Activated CD8-positive, alpha-beta memory T cell treated with anti-CD3 and anti-CD28 coated beads, Interleukin-2, amount 10 ng/mL, durations not matched to agents 7 days and 5 days (primary cell): ENCODE results near the gene C1RL. TPM values are rescaled to one million over a fixed set of nuclear protein-coding genes. Genes with fewer than 3 reads are reported as not detected.

Experiments used
- ATAC-seq: fragments of 150-1000 bp; cut with Tn5 transposase; one replicate; pipeline ENCODE4 v1.10.0; 2021; ENCODE audit warnings: moderate library complexity
- CTCF ChIA-PET: fragments of 350-600 bp; sonication (Branson Sonifier 250); formaldehyde crosslinking; loops from one replicate; lab custom pipeline; 2021; ENCODE audit warnings: antibody characterized with exemption; lab: Charles Lee
- DNase-seq: peaks from one replicate; pipeline ENCODE4 v3.0.0-alpha.2; 2020
- H3K27ac Mint-ChIP-seq: one replicate; pipeline ENCODE4 v1.8.0; 2021; ENCODE audit warnings: mild to moderate bottlenecking, mixed read lengths
- H3K27me3 Mint-ChIP-seq: one replicate; pipeline ENCODE4 v1.8.0; 2021; ENCODE audit warnings: mixed read lengths
- H3K36me3 Mint-ChIP-seq: one replicate; pipeline ENCODE4 v1.8.0; 2021; ENCODE audit warnings: mild to moderate bottlenecking, mixed read lengths
- H3K4me1 Mint-ChIP-seq: one replicate; pipeline ENCODE4 v1.8.0; 2021; ENCODE audit warnings: mixed read lengths
- H3K4me3 Mint-ChIP-seq: one replicate; pipeline ENCODE4 v1.8.0; 2021; ENCODE audit warnings: mild to moderate bottlenecking, moderate library complexity, mixed read lengths
- H3K9me3 Mint-ChIP-seq: one replicate; pipeline ENCODE4 v1.8.0; 2022; ENCODE audit warnings: low read depth, mixed read lengths
- total RNA-seq, 2 experiments: library from RNA; stranded (reverse); gene quantifications; one replicate each; pipeline ENCODE4 v1.2.3, GENCODE V29; 2021

Gene C1RL
- total RNA-seq, 2 experiments from 2014 or later = 21.8 to 27.4 TPM

DNA sequence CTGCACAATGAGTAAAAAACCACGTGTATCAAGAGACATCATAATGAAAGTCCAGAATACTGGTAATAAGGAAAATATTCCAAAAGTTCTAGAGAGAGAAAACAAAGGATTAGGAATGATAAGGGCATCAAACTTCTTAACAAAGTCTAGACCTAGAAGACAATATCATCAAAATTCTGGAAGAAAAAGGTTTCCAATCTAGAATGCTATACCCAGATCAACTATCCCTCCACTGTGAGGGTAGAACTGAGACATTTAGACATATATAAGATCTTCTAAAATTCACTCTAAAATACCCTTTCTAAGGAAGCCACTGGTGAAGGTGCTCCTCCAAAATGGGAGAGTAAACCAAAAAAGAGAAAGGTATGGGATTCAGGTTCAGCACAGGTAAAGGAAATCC, 2.9 kb downstream of the C1RL start:
- Mint-ChIP-seq H3K27ac (no peak overlapping the region), H3K4me1 (peaks cover 57% of the 10 kb centered on the region), H3K4me3 (no peak overlapping the region), H3K9me3 (peaks cover 14% of the 10 kb centered on the region), H3K27me3 (no peaks in the 10 kb centered on the region), H3K36me3 (peaks cover 34% of the 10 kb centered on the region)
- CTCF ChIA-PET = interaction anchor here (2.3 to 3.7 kb wide), 3 partner anchors 25 to 181 kb away, joined by 10 to 31 read pairs (median 28); partner anchors contain the start of gene LPCAT3
- no peak for DNase-seq
- ATAC-seq = no peak

DNA sequence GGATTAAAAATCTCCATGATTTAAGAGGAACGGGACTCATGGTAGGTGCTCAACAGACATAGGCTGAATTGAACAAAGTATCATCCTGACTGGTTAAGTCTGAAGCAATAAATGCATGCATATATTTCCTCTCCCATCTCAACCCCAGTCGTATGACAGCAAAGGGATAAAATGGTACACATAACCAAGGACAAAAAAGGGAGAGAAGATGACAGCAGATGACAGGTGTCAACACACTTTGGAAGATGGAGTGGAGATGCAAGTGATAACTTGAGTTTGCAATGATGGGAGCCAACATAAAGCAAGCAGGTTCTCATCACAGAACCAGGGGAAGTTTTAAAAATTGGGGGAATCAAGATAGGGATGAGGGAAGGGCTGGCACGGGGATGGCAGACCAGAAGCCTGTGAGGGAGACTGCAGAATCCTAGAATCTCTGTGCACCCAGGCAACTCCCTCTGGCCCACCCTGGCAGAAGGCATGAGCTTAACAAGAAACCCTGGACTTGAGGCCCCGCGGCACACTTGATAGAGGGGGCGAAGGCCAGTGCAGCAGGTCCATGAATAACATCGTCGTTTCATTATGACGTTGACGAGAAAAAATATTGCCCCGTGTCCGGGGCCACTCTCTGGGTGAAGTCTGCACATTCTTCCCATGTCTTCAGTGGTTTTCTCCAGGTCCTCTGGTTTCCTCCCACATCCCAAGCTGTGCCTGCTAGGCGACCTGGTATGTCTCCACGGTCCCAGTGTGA, 5.0 kb downstream of the C1RL start:
- CTCF ChIA-PET = interaction anchor here (0.8 to 1.9 kb wide), 4 partner anchors 9 to 166 kb away, joined by 3 to 8 read pairs (median 4); no protein-coding TSS in a partner anchor
- DNase-seq = no peak
- Mint-ChIP-seq H3K36me3 (peaks cover 40% of the 10 kb centered on the region), H3K4me3 (no peak overlapping the region), H3K4me1 (peaks cover 38% of the 10 kb centered on the region), H3K27ac (no peak overlapping the region), H3K27me3 (no peaks in the 10 kb centered on the region), H3K9me3 (peaks cover 14% of the 10 kb centered on the region)
- ATAC-seq = no peak

GRCh38 chr12:7102582-7102981, 6.4 kb downstream of the C1RL start:
- CTCF ChIA-PET = interaction anchor here (0.7 to 1.8 kb wide), 2 partner anchors 9 to 10 kb away, joined by 3 to 4 read pairs; no protein-coding TSS in a partner anchor
- DNase-seq = no peak
- H3K9me3 Mint-ChIP-seq = peaks cover 14% of the 10 kb centered on the region
- H3K36me3 Mint-ChIP-seq = peaks cover 45% of the 10 kb centered on the region
- no peaks in the 10 kb centered on the region for H3K27me3 Mint-ChIP-seq
- peaks cover 33% of the 10 kb centered on the region for H3K4me1 Mint-ChIP-seq
- no peak for ATAC-seq
- no peak overlapping the region for H3K4me3 Mint-ChIP-seq
- no peak overlapping the region for H3K27ac Mint-ChIP-seq

- no peak overlapping the region for H3K4me3 Mint-ChIP-seq
- H3K4me1 Mint-ChIP-seq = peaks cover 30% of the 10 kb centered on the region
- no peak for DNase-seq
- CTCF ChIA-PET = no interaction called here
- H3K27ac Mint-ChIP-seq = no peak overlapping the region
- no peak for ATAC-seq
- H3K27me3 Mint-ChIP-seq = no peaks in the 10 kb centered on the region
- H3K9me3 Mint-ChIP-seq = peaks cover 13% of the 10 kb centered on the region
- H3K36me3 Mint-ChIP-seq = peaks cover 42% of the 10 kb centered on the region
Measured at GRCh38 chr12:7101694-7102131, 7.3 kb downstream of the C1RL start.

- peaks cover 7% of the 10 kb centered on the region for H3K9me3 Mint-ChIP-seq
Measured at GRCh38 chr12:7101047-7101693, 7.8 kb downstream of the C1RL start.

DNA sequence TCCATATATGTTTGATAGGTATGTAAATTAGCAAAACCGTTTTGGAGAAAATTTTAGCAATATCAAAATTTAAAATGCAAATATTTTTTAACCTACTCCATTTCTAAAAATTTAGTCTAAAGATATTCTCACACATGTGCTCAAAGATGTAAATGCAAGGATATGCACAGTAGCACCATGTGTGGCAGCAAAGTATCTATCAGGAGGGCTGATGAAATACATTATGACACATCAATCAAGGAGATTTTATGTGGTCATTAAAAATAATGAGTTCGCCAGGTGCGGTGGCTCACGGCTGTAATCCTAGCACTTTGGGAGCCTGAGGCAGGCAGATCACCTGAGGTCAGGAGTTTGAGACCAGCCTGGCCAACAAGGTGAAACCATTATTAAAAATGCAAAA, 8.8 kb downstream of the C1RL start:
- Mint-ChIP-seq H3K27ac (no peak overlapping the region), H3K4me1 (peaks cover 18% of the 10 kb centered on the region), H3K36me3 (peaks cover 28% of the 10 kb centered on the region), H3K9me3 (no peaks in the 10 kb centered on the region), H3K27me3 (no peaks in the 10 kb centered on the region), H3K4me3 (no peak overlapping the region)
- no peak for ATAC-seq
- no peak for DNase-seq
- CTCF ChIA-PET = interaction anchor here (1.4 kb wide), 1 partner anchor 8 kb away, joined by 7 read pairs; no protein-coding TSS in a partner anchor

More at GRCh38 chr12:7101047-7101693, 7.8 kb downstream of the C1RL start:
- peaks cover 26% of the 10 kb centered on the region for H3K4me1 Mint-ChIP-seq
- CTCF ChIA-PET = no interaction called here
- ATAC-seq (no peak), DNase-seq (no peak)
- no peak overlapping the region for H3K4me3 Mint-ChIP-seq
- H3K27ac Mint-ChIP-seq = no peak overlapping the region
- H3K27me3 Mint-ChIP-seq = no peaks in the 10 kb centered on the region
- peaks cover 37% of the 10 kb centered on the region for H3K36me3 Mint-ChIP-seq

DNA sequence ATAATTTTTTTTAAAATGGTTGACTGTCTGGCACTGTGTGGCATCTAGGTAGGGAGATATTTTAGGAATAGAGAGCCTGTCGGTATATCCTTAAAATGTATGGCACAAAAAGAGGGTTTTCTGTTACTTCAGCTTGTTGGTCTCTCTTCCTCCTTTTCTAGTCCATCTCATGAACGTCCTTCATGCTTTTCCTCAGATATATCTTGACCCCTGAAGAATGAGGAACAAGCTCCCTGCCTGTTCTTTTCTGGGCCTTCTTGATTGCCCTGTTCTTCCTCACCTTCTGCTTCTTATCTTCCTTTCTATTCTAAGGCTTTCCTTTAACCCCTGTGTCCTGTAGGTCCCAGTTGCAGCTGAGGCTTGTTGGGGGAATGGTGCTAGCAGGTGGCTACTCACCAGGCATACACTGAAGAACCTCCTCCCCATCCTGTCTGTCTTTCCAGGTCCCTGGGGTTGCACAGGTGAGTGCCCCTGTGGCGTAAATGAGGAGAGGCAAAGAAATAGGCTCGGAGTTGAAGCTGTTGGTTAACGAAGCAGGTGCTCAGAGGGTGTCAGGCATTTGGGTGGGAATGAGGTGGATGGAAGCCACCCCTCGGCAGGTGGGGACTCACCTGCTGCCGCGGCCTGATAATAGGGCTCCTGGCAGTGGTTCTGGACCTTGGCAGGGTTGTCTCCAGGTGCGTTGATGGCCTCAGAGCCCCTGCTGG, 9.6 kb downstream of the C1RL start:
- Mint-ChIP-seq H3K4me1 (peaks cover 18% of the 10 kb centered on the region), H3K36me3 (peaks cover 23% of the 10 kb centered on the region), H3K9me3 (no peaks in the 10 kb centered on the region), H3K27me3 (no peaks in the 10 kb centered on the region), H3K4me3 (no peak overlapping the region), H3K27ac (no peak overlapping the region)
- CTCF ChIA-PET = interaction anchor here (0.8 to 1.4 kb wide), 3 partner anchors 8 to 174 kb away, joined by 3 to 7 read pairs (median 4); partner anchors contain the start of gene C1RL
- DNase-seq (no peak), ATAC-seq (no peak)

DNA sequence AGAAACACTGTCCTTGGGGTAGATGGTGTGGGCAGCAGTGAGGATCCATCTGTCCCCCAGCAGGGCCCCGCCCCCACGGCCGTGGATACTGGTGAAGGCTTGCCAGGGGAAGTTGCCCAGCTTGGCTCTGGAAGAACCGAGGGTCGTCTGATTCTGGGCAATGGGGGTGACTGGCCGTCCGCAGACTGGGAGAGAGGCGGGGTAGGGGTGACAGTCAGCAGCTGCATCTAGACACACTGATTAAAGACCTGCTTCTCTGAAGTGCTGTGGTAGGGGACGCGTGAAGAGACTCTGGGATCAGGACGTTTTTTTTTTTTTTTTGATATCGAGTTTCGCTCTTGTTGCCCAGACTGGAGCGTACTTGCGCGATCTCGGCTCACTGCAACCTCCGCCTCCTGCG, 12.0 kb downstream of the C1RL start:
- Mint-ChIP-seq H3K27ac (no peak overlapping the region), H3K27me3 (no peaks in the 10 kb centered on the region), H3K4me1 (peaks cover 7% of the 10 kb centered on the region), H3K9me3 (no peaks in the 10 kb centered on the region), H3K36me3 (peaks cover 16% of the 10 kb centered on the region), H3K4me3 (no peak overlapping the region)
- ATAC-seq (no peak), DNase-seq (no peak)
- CTCF ChIA-PET = interaction anchor here (1.7 kb wide), 1 partner anchor 151 kb away, joined by 5 read pairs; no protein-coding TSS in a partner anchor

DNA sequence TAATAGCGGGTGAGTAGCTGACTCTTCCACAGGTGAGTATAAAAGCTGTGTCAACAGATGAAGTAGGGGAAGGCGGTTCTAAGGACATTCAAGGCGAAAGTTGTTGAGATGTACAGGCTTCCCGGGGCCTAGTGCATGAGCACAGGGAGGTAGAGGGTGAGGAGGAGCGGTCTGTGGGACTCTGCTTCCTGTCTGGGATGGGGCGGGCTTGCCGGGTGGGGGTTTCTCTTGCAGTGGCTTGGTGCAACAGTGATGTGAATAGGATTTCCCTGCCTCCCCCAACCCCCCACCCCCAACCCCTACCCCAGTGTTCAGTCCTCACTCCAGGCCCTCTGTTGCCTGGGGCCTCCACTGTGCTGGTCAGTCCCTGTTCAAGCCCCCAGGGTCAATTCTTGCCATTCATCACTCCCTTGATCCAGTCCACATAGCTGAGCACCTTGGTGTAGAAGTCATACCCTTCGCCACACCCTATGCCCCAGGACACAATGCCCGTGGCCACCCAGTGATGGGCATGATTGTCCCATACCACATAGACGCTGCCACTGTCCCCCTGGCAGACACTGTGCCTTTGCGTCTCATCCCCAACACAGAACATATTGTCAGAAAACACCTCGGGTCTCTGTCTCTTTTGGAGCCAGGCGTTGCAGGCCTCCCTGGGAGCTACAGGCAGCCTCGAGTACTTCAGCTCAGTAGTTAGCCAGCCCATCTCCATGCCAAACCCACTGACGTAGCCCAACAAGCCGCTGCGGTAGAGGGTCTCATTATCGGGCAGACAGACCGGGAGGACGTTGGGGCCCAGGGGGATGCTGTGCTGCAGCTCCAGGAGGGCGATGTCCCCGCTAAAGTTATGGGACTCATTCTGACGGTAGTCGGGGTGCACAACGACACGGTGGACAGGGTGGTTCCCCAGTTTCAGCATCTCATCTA, 12.7 kb downstream of the C1RL start:
- no peak overlapping the region for H3K27ac Mint-ChIP-seq
- H3K4me3 Mint-ChIP-seq = no peak overlapping the region
- DNase-seq (no peak), ATAC-seq (no peak)
- peaks cover 13% of the 10 kb centered on the region for H3K36me3 Mint-ChIP-seq
- no peaks in the 10 kb centered on the region for H3K9me3 Mint-ChIP-seq
- no peaks in the 10 kb centered on the region for H3K27me3 Mint-ChIP-seq
- CTCF ChIA-PET = interaction anchor here (1.5 to 1.7 kb wide), 3 partner anchors 12 to 152 kb away, joined by 5 to 7 read pairs (median 7); partner anchors contain the start of gene C12orf57
- peaks cover 6% of the 10 kb centered on the region for H3K4me1 Mint-ChIP-seq

DNA sequence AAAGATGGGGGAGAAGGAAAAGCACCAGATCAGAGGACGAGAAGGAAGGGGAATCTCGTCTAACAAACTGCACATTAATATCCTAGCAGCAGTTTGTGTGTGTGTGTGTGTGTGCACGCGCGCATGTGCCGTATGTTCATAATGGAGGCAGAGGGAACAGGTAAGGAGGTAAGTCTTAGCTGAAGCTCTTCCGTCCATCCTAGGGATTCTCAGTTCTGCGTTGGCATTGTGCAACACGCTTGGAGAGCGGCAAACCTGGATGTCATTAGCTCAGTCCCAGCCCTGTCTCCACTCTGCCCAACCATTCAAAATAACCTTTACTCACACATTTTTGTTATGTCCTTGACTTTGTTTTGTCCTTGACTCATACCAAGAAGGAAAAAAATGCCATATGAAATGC, 15.1 kb downstream of the C1RL start:
- peaks cover 8% of the 10 kb centered on the region for H3K36me3 Mint-ChIP-seq
- H3K27me3 Mint-ChIP-seq = no peaks in the 10 kb centered on the region
- no peak overlapping the region for H3K27ac Mint-ChIP-seq
- DNase-seq (no peak), ATAC-seq (no peak)
- H3K4me1 Mint-ChIP-seq = peaks cover 6% of the 10 kb centered on the region
- no peaks in the 10 kb centered on the region for H3K9me3 Mint-ChIP-seq
- CTCF ChIA-PET = interaction anchor here (0.9 to 1.6 kb wide), 9 partner anchors 9 to 149 kb away, joined by 3 to 5 read pairs (median 4); partner anchors contain the start of genes C12orf57, C1RL, LPCAT3 and RNU7-1
- no peak overlapping the region for H3K4me3 Mint-ChIP-seq

- CTCF ChIA-PET = interaction anchor here (0.9 to 1.6 kb wide), 10 partner anchors 9 to 149 kb away, joined by 3 to 5 read pairs (median 4); partner anchors contain the start of genes C12orf57, C1RL, LPCAT3 and RNU7-1
- DNase-seq = no peak
- no peak for ATAC-seq
- no peaks in the 10 kb centered on the region for H3K27me3 Mint-ChIP-seq
- H3K9me3 Mint-ChIP-seq = no peaks in the 10 kb centered on the region
- no peak overlapping the region for H3K27ac Mint-ChIP-seq
- H3K36me3 Mint-ChIP-seq = peaks cover 6% of the 10 kb centered on the region
- no peak overlapping the region for H3K4me3 Mint-ChIP-seq
- H3K4me1 Mint-ChIP-seq = peaks cover 6% of the 10 kb centered on the region
Measured at GRCh38 chr12:7093486-7093885, 15.5 kb downstream of the C1RL start.

- peaks cover 6% of the 10 kb centered on the region for H3K4me1 Mint-ChIP-seq
- DNase-seq (no peak), ATAC-seq (no peak)
- CTCF ChIA-PET = interaction anchor here (0.7 to 1.6 kb wide), 10 partner anchors 10 to 124 kb away, joined by 3 to 6 read pairs (median 4); partner anchors contain the start of gene C1RL
- peaks cover 1% of the 10 kb centered on the region for H3K36me3 Mint-ChIP-seq
- no peaks in the 10 kb centered on the region for H3K27me3 Mint-ChIP-seq
- no peak overlapping the region for H3K4me3 Mint-ChIP-seq
- H3K27ac Mint-ChIP-seq = no peak overlapping the region
- no peaks in the 10 kb centered on the region for H3K9me3 Mint-ChIP-seq
Measured at GRCh38 chr12:7092986-7093460, 16.0 kb downstream of the C1RL start.
